ENCODE results near the gene DEPDC5.

- TF ChIP-seq CTCF (IDR thresholded peaks at IDR 0.05) = no peak
- TF ChIP-seq EZH2phosphoT487 (IDR thresholded peaks at IDR 0.05) = no peak
- no peak for TF ChIP-seq EZH2 (IDR thresholded peaks at IDR 0.05)
Measured at GRCh38 chr22:31715147-31715778, 38.6 kb upstream of the DEPDC5 start.

All from neural progenitor cell (in vitro differentiated cells).